Hepatocyte (in vitro differentiated cells): Measurements from ENCODE around the gene RIOK3. TPM values are rescaled to one million over a fixed set of nuclear protein-coding genes. Genes with fewer than 3 reads are reported as not detected.

Source experiments
- DNase-seq: peaks from one replicate; pipeline ENCODE4 v3.0.0-alpha.2; 2016; ENCODE audit warnings: low spot score
- H2AFZ ChIP-seq: fragments of 200-600 bp; sonication (generic); 2 replicates; pipeline ENCODE4 v1.6.0; 2016; ENCODE audit warnings: antibody characterized with exemption, mild to moderate bottlenecking
- H3K27ac ChIP-seq: fragments of 200-600 bp; sonication (generic); 2 replicates; pipeline ENCODE4 v1.5.1; 2016; ENCODE audit warnings: mild to moderate bottlenecking
- H3K27me3 ChIP-seq: fragments of 200-600 bp; sonication (generic); 2 replicates; pipeline ENCODE4 v1.6.1; 2016
- H3K36me3 ChIP-seq: fragments of 200-600 bp; sonication (generic); replicated peaks from 2 replicates; pipeline ENCODE4 v1.5.1; 2016; ENCODE audit warnings: low read depth; ENCODE audit not compliant: insufficient read depth
- H3K4me1 ChIP-seq: fragments of 200-600 bp; sonication (generic); 2 replicates; pipeline ENCODE4 v1.5.1; 2016; ENCODE audit warnings: mild to moderate bottlenecking, moderate library complexity; ENCODE audit not compliant: insufficient read depth
- H3K4me2 ChIP-seq: fragments of 200-600 bp; sonication (generic); 2 replicates; pipeline ENCODE4 v1.6.0; 2016
- H3K4me3 ChIP-seq: fragments of 200-600 bp; sonication (generic); 2 replicates; pipeline ENCODE4 v1.5.1; 2016; ENCODE audit warnings: mild to moderate bottlenecking
- H3K79me2 ChIP-seq: fragments of 200-600 bp; sonication (generic); 2 replicates; pipeline ENCODE4 v1.6.0; 2017; ENCODE audit warnings: mild to moderate bottlenecking
- H3K9me2 ChIP-seq: fragments of 200-600 bp; sonication (generic); replicated peaks from 2 replicates; pipeline ENCODE4 v1.6.0; 2017; ENCODE audit warnings: mild to moderate bottlenecking; ENCODE audit not compliant: insufficient read depth
- H3K9me3 ChIP-seq: fragments of 200-600 bp; sonication (generic); 2 replicates; pipeline ENCODE4 v1.5.1; 2016; ENCODE audit warnings: low read depth, mild to moderate bottlenecking
- H4K20me1 ChIP-seq: fragments of 200-600 bp; sonication (generic); 2 replicates; pipeline ENCODE4 v1.6.0; 2016; ENCODE audit warnings: mild to moderate bottlenecking; ENCODE audit not compliant: insufficient read depth, poor library complexity, severe bottlenecking
- EZH2 ChIP-seq: fragments of 200-600 bp; sonication (generic); IDR thresholded peaks from 2 replicates; pipeline ENCODE4 v1.6.1; 2016; ENCODE audit warnings: antibody characterized with exemption, mild to moderate bottlenecking, borderline replicate concordance
- EZH2phosphoT487 ChIP-seq: fragments of 200-600 bp; sonication (generic); IDR thresholded peaks from one replicate; pipeline ENCODE4 v1.6.1; 2018; ENCODE audit warnings: antibody characterized with exemption, mild to moderate bottlenecking, low read depth, moderate library complexity; ENCODE audit not compliant: unreplicated experiment, severe bottlenecking
- WGBS: methylation state at CpG from one replicate; pipeline ENCODE4 v1.1.6; 2016; ENCODE audit warnings: low lambda C conversion rate; ENCODE audit errors: missing lambda C conversion rate; 5-methylcytosine and 5-hydroxymethylcytosine counted together
- polyA plus RNA-seq: library from polyadenylated mRNA; unstranded; fragments of >200 nt; fragmentation: Nextera tagmentation; extraction: Ambion mirVana; gene quantifications from 2 replicates; pipeline ENCODE4 v1.2.1, GENCODE V29; 2016
- total RNA-seq: library from RNA; depleted of rRNA; stranded (reverse); fragments of >200 nt; gene quantifications from 2 replicates; pipeline ENCODE4 v1.2.3, GENCODE V29; 2014
- TF ChIP-seq, protein P1 (sequence below): fragments of 200-600 bp; sonication (generic); IDR thresholded peaks from 2 replicates; pipeline ENCODE4 v1.5.1; 2016; ENCODE audit warnings: antibody characterized with exemption, mild to moderate bottlenecking; ENCODE audit not compliant: poor library complexity

The RIOK3 gene
- total and polyA plus RNA-seq, 2 experiments from 2014 or later, result 53.9 to 95.2 TPM

DNA sequence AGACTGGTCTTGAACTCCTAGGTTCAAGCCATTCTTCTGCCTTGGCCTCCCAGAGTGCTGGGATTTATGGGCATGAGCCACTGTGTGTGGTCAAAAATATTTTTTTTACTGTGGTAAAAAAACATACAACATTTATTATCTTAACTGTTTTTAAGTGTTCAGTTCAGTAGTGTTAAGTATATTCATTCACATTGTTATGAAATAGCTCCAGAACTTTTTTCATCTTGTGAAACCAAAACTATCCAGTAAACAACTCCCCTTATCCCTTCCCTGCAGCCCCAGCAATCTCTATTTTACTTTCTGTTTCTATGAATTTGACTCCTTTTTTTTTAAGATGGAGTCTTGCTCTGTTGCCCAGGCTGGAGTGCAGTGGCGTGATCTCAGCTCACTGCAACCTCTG is 59.6 kb downstream of the RIOK3 start:
- Histone ChIP-seq H2AFZ (no peak overlapping the region), H3K79me2 (peaks cover 2% of the 10 kb centered on the region), H3K9me3 (no peaks in the 10 kb centered on the region), H3K27me3 (no peaks in the 10 kb centered on the region), H3K9me2 (no peaks in the 10 kb centered on the region), H3K4me3 (no peak overlapping the region), H4K20me1 (no peaks in the 10 kb centered on the region), H3K4me2 (no peak overlapping the region), H3K36me3 (no peaks in the 10 kb centered on the region), H3K4me1 (peaks cover 4% of the 10 kb centered on the region), H3K27ac (no peak overlapping the region)
- TF ChIP-seq EZH2phosphoT487, result no peak
- no peak for TF ChIP-seq EZH2
- TF ChIP-seq, protein P1, sequence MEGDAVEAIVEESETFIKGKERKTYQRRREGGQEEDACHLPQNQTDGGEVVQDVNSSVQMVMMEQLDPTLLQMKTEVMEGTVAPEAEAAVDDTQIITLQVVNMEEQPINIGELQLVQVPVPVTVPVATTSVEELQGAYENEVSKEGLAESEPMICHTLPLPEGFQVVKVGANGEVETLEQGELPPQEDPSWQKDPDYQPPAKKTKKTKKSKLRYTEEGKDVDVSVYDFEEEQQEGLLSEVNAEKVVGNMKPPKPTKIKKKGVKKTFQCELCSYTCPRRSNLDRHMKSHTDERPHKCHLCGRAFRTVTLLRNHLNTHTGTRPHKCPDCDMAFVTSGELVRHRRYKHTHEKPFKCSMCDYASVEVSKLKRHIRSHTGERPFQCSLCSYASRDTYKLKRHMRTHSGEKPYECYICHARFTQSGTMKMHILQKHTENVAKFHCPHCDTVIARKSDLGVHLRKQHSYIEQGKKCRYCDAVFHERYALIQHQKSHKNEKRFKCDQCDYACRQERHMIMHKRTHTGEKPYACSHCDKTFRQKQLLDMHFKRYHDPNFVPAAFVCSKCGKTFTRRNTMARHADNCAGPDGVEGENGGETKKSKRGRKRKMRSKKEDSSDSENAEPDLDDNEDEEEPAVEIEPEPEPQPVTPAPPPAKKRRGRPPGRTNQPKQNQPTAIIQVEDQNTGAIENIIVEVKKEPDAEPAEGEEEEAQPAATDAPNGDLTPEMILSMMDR, result no peak
- DNase-seq, result no peak
- 100% methylated on average over 1 of the region's 1 CpG for WGBS

DNA sequence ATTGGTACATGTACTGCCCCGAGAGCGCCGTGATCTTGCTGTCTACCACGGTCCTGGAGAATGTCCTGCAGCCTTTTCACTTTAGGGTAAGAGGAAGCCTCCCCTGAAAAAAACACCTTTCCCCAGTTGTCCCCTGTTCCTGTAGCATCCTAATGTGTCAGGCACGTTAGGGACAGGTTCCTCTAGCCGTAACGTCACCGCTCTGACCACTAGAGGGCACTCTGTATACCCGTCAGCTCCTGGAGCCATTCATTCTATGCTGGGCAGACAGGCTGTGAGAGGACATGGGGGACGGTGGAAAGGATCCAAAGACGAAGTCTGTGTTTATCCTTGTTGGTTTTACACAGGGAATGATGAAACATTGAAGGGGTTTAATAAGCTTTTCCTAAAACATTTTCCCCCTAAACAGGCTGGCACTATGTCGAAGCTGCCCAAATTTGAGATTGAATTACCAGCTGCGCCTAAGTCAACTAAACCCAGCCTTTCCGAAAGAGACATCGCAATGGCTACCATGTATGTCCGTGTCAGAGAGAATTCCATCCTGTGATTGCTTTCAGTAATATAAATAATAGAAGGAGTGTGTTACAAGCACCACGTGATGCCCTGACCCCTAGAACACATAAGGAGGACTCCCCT is 62.9 kb downstream of the RIOK3 start:
- H3K27me3 ChIP-seq, result no peaks in the 10 kb centered on the region
- peak; percentile 92 for DNase-seq
- H3K79me2 ChIP-seq, result no peaks in the 10 kb centered on the region
- H4K20me1 ChIP-seq, result no peaks in the 10 kb centered on the region
- TF ChIP-seq, protein P1, result peak; percentile 95
- TF ChIP-seq EZH2phosphoT487 (no peak), EZH2 (no peak)
- H3K36me3 ChIP-seq, result no peaks in the 10 kb centered on the region
- no peak overlapping the region for H2AFZ ChIP-seq
- H3K4me3 ChIP-seq, result no peak overlapping the region
- H3K4me1 ChIP-seq, result peaks cover 4% of the 10 kb centered on the region
- peak overlapping the region; percentile 21 for H3K4me2 ChIP-seq
- no peaks in the 10 kb centered on the region for H3K9me2 ChIP-seq
- no peaks in the 10 kb centered on the region for H3K9me3 ChIP-seq
- peak overlapping the region; percentile 47 for H3K27ac ChIP-seq
- 37% methylated on average over 17 of the region's 17 CpGs for WGBS

DNA sequence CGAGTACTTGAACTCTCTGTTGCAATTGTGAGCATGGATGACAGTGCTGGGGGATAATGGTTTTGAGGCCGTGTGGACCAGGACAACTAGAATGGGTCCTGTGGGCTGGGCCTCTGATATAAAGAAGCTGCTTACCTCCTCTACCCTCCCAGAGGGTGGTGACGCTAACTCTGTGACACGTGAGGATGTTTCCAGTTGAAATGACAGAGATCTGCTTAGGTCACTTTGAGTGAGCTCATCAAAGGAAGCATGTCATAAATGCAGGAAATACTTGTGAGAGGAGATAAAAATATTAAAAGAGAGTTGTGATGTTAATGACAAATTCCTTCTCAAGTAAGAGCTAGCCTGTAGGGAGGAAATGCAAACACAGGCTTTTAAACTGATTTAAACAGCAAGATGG is 66.6 kb downstream of the RIOK3 start:
- TF ChIP-seq, protein P1, result no peak
- TF ChIP-seq EZH2 (no peak), EZH2phosphoT487 (no peak)
- Histone ChIP-seq H3K27me3 (no peaks in the 10 kb centered on the region), H3K9me3 (no peaks in the 10 kb centered on the region), H3K4me1 (peaks cover 4% of the 10 kb centered on the region), H3K27ac (no peak overlapping the region), H4K20me1 (no peaks in the 10 kb centered on the region), H3K79me2 (no peaks in the 10 kb centered on the region), H3K36me3 (no peaks in the 10 kb centered on the region), H2AFZ (no peak overlapping the region), H3K4me2 (no peak overlapping the region), H3K9me2 (no peaks in the 10 kb centered on the region), H3K4me3 (no peak overlapping the region)
- WGBS, result 94% methylated on average over 4 of the region's 4 CpGs
- DNase-seq, result no peak
